HEK293T (cell line): Measurements from ENCODE around the gene GDE1.

Experiments used
- BHLHE40 ChIP-seq: fragments of 450-650 bp; IDR thresholded peaks from 2 replicates; pipeline ENCODE4 v1.6.1; 2016; ENCODE audit warnings: mild to moderate bottlenecking, moderate library complexity, borderline replicate concordance
- CTBP1 ChIP-seq: fragments of 450-650 bp; IDR thresholded peaks from 2 replicates; pipeline ENCODE4 v1.6.1; 2016; ENCODE audit warnings: borderline replicate concordance
- FOXK2 ChIP-seq: fragments of 450-650 bp; IDR thresholded peaks from 2 replicates; pipeline ENCODE4 v1.6.1; 2016; ENCODE audit warnings: mild to moderate bottlenecking
- L3MBTL2 ChIP-seq: fragments of 450-650 bp; conservative IDR thresholded peaks from 2 replicates; pipeline ENCODE4 v1.6.1; 2016; ENCODE audit warnings: mild to moderate bottlenecking
- NFRKB ChIP-seq: fragments of 450-650 bp; IDR thresholded peaks from 2 replicates; pipeline ENCODE4 v1.6.1; 2016; ENCODE audit warnings: mild to moderate bottlenecking, moderate library complexity
- SP1 ChIP-seq: fragments of 450-650 bp; IDR thresholded peaks from 2 replicates; pipeline ENCODE4 v1.6.1; 2017
- TARDBP ChIP-seq: fragments of 450-650 bp; IDR thresholded peaks from 2 replicates; pipeline ENCODE4 v1.6.1; 2016
- ZNF384 ChIP-seq: fragments of 450-650 bp; IDR thresholded peaks from 2 replicates; pipeline ENCODE4 v1.6.1; 2016

DNA sequence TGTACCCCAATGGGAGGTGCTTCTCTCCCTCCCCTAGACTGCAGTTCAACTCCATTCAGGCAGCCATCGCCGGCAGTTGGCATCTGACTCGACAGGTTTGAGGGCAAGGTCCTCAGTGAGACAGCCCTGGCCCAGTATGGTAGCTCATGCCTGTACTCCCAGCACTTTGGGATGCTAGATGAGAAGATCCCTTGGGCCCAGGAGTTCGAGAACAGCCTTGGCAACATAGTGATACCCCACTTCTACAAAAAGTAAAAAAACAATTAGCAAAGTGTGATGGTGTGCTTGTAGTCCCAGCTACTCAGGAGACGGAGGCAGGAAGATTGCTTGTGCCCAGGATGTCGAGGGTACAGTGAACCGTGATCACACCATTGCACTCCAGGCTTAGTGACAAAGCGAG lies 45.7 kb upstream of the GDE1 start:
- no peak for TF ChIP-seq TARDBP
- no peak for TF ChIP-seq CTBP1
- TF ChIP-seq SP1: no peak
- no peak for TF ChIP-seq FOXK2
- TF ChIP-seq L3MBTL2: no peak
- no peak for TF ChIP-seq BHLHE40
- no peak for TF ChIP-seq ZNF384
- no peak for TF ChIP-seq NFRKB
